HG03066 (cell line): ENCODE results near the gene KCNN1.
"Not testable (repeated sequence)": the region's sequence is repeated elsewhere in the genome, so short reads cannot be mapped to it uniquely, and the experiment has no call there.

Experiments used
- ATAC-seq: cut with Tn5 transposase; IDR thresholded peaks from one replicate; pipeline ENCODE4 v1.9.1; 2021; ENCODE audit warnings: low read depth; ENCODE audit not compliant: unreplicated experiment

The KCNN1 gene

GRCh38 chr19:17967257-17968051 lies 547 bp downstream of the KCNN1 start:
- ATAC-seq = no peak

- ATAC-seq = no peak
These were observed 1.5 kb downstream of the KCNN1 start for GRCh38 chr19:17968362-17968761.

GRCh38 chr19:17969096-17969792 lies 2.3 kb downstream of the KCNN1 start:
- no peak for ATAC-seq

GRCh38 chr19:17972230-17972629 lies 5.3 kb downstream of the KCNN1 start:
- no peak for ATAC-seq

GRCh38 chr19:17973759-17974158 lies 6.9 kb downstream of the KCNN1 start:
- ATAC-seq = no peak

GRCh38 chr19:17974551-17974950 lies 7.6 kb downstream of the KCNN1 start:
- ATAC-seq = no peak

GRCh38 chr19:17975032-17975431 lies 8.1 kb downstream of the KCNN1 start:
- no peak for ATAC-seq

- ATAC-seq = no peak
These were observed 10.1 kb downstream of the KCNN1 start for GRCh38 chr19:17977021-17977420.

GRCh38 chr19:17977488-17977887 lies 10.6 kb downstream of the KCNN1 start:
- no peak for ATAC-seq

GRCh38 chr19:17981611-17982010 lies 14.7 kb downstream of the KCNN1 start:
- no peak for ATAC-seq

GRCh38 chr19:17982430-17982829 lies 15.5 kb downstream of the KCNN1 start:
- no peak for ATAC-seq

GRCh38 chr19:17985037-17985818 lies 18.3 kb downstream of the KCNN1 start:
- no peak for ATAC-seq

GRCh38 chr19:17986569-17986968 lies 19.7 kb downstream of the KCNN1 start:
- ATAC-seq = not testable (repeated sequence)

- ATAC-seq = no peak
These were observed 21.3 kb downstream of the KCNN1 start for GRCh38 chr19:17988161-17988560.

- no peak for ATAC-seq
These were observed 22.7 kb downstream of the KCNN1 start for GRCh38 chr19:17989425-17990094.

GRCh38 chr19:17993076-17993813 lies 26.3 kb downstream of the KCNN1 start:
- ATAC-seq = no peak

- no peak for ATAC-seq
These were observed 30.0 kb downstream of the KCNN1 start for GRCh38 chr19:17996826-17997316.

- no peak for ATAC-seq
These were observed 31.3 kb downstream of the KCNN1 start for GRCh38 chr19:17997969-17998826.

- no peak for ATAC-seq
These were observed 31.9 kb downstream of the KCNN1 start for GRCh38 chr19:17998827-17999150.
